K562 treated with DMSO at 1 percent for 4 hours (cell line): ENCODE results near the gene FOXE1. TPM values are rescaled to one million over a fixed set of nuclear protein-coding genes. Genes with fewer than 3 reads are reported as not detected.

Source experiments
- total RNA-seq: library from RNA; unstranded; fragments of 300-600 nt; gene quantifications from 2 replicates; pipeline ENCODE4 v1.2.3, GENCODE V29; 2022; ENCODE audit not compliant: insufficient read depth

The FOXE1 gene
- total RNA-seq = not detected in 2 replicates

DNA sequence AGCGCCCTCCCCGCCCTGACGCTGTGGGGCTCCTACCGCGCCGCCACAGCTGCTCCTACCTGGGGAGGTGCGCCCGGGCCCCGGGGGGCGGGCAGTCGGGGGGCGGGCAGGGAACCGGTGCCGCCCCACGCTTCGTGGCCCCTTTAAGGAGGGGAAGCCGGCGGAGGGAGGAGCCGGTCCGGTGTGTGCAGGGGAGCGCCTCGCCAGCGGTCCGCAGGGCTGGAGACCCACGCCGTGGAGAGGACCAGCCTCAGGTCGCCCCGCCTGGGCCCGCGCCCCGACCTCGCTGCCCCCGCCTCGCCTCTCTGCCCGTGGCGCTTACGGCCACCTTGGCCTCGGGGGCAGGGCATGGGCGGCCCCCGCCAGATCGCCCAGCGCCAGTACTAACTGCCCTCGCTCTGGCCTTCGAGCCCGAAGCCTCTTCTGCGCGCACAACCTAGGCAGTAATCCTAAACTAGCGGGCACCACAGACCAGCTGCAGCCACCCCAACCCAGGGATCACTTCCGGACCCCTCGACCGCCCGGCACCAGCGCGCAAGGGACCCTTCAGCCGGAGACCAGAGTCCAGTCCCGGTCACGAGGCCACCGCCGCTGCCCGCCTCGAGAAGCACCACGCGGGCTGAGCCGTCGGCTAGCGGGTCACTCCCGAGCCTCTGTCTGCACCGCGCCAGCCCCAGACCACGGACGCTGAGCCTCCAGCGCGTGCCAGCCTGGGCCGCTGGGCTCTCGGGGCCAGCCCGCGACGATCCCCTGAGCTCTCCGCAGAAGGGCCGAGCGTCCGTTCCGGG lies at the start of gene FOXE1:
FOXE1 (plus strand) TSS at position 171 of the 788 bp plus-strand sequence. CDS start 689 bp downstream, outside the sequence.

Other genes with a start within 250 kb of the FOXE1 start
- gene TSTD2, start 219.9 kb upstream of the FOXE1 start, total RNA-seq = 10.3 and 12.1 TPM in 2 replicates
- 15.8 and 16.7 TPM in 2 replicates for gene NCBP1, start 219.4 kb upstream of the FOXE1 start, total RNA-seq
- 8.0 and 8.2 TPM in 2 replicates for gene XPA, start 155.9 kb upstream of the FOXE1 start, total RNA-seq
- 4.7 and 8.6 TPM in 2 replicates for gene TRMO, start 69.3 kb downstream of the FOXE1 start, total RNA-seq
- gene HEMGN, start 84.9 kb downstream of the FOXE1 start, total RNA-seq = 6.6 and 7.4 TPM in 2 replicates
- gene ANP32B, start 130.1 kb downstream of the FOXE1 start, total RNA-seq = 348 and 405 TPM in 2 replicates
- 251 and 260 TPM in 2 replicates for gene NANS, start 203.5 kb downstream of the FOXE1 start, total RNA-seq